HAP-1 (cell line): ENCODE measurements around the gene PRKACG.

ENCODE experiments used
- DNase-seq, 2 experiments: peaks; one replicate each; pipeline ENCODE4 v3.0.0-alpha.2; 2016 to 2020; ENCODE audit warnings: low spot score in 2 of 2
- H3K27me3 ChIP-seq: fragments of 250-450 bp; sonication (Bioruptor Pico); 2 replicates; pipeline ENCODE4 v1.5.1; 2020; ENCODE audit warnings: low read depth, mild to moderate bottlenecking, moderate library complexity
- H3K36me3 ChIP-seq: fragments of 250-450 bp; sonication (Bioruptor Pico); replicated peaks from 2 replicates; pipeline ENCODE4 v1.5.1; 2020; ENCODE audit warnings: mild to moderate bottlenecking
- H3K4me1 ChIP-seq: fragments of 250-450 bp; sonication (Bioruptor Pico); 2 replicates; pipeline ENCODE4 v1.5.1; 2020; ENCODE audit warnings: mild to moderate bottlenecking
- H3K4me3 ChIP-seq: fragments of 250-450 bp; sonication (Bioruptor Pico); 2 replicates; pipeline ENCODE4 v1.5.1; 2020; ENCODE audit warnings: mild to moderate bottlenecking, moderate library complexity
- H3K9me3 ChIP-seq: fragments of 250-450 bp; sonication (Bioruptor Pico); 2 replicates; pipeline ENCODE4 v1.5.1; 2020; ENCODE audit warnings: mild to moderate bottlenecking, moderate library complexity
- in situ Hi-C: fragments of 300-500 bp; cut with MboI; formaldehyde crosslinking; loops from 3 replicates; pipeline ENCODE4 v1.14.3; 2020; ENCODE audit warnings: low sequenced_read_pairs, inconsistent platforms, mixed read lengths

PRKACG gene

GRCh38 chr9:69036799-69037198, 22.9 kb upstream of the PRKACG start:
- no peaks in the 10 kb centered on the region; the same call in 1 of the 2 replicates for H3K4me1 ChIP-seq
- no peaks in the 10 kb centered on the region for H3K36me3 ChIP-seq
- peak in 1 of 2 experiments; percentile 31 for DNase-seq
- H3K4me3 ChIP-seq: peak overlapping the region; percentile 83
- no peaks in the 10 kb centered on the region for H3K27me3 ChIP-seq
- H3K9me3 ChIP-seq: no peaks in the 10 kb centered on the region
- in situ Hi-C loops: no loop called here

- Histone ChIP-seq H3K36me3 (no peaks in the 10 kb centered on the region), H3K9me3 (no peaks in the 10 kb centered on the region), H3K4me3 (peak overlapping the region; percentile 83), H3K27me3 (no peaks in the 10 kb centered on the region), H3K4me1 (no peaks in the 10 kb centered on the region; the same call in 1 of the 2 replicates)
- DNase-seq: peak in 1 of 2 experiments; percentile 21
- in situ Hi-C loops: no loop called here
These were observed 22.4 kb upstream of the PRKACG start for GRCh38 chr9:69036309-69036708.

- in situ Hi-C loops: no loop called here
- Histone ChIP-seq H3K9me3 (no peaks in the 10 kb centered on the region), H3K4me1 (no peaks in the 10 kb centered on the region; the same call in 1 of the 2 replicates), H3K27me3 (no peaks in the 10 kb centered on the region), H3K4me3 (peak within 1 kb of the TSS; percentile 83), H3K36me3 (no peaks in the 10 kb centered on the region)
- DNase-seq: peak; percentile 67 to 85
These were observed 21.8 kb upstream of the PRKACG start, which contains the start of gene FXN for GRCh38 chr9:69035438-69036308. TSS of gene FXN (plus strand) at chr9:69035752. CDS start at chr9:69035783, 31 bp downstream.

- Histone ChIP-seq H3K4me3 (no peak overlapping the region), H3K4me1 (no peaks in the 10 kb centered on the region; the same call in 1 of the 2 replicates), H3K27me3 (no peaks in the 10 kb centered on the region), H3K9me3 (peaks cover 3% of the 10 kb centered on the region; the same call in 1 of the 2 replicates), H3K36me3 (no peaks in the 10 kb centered on the region)
- DNase-seq: no peak
- in situ Hi-C loops: no loop called here
These were observed 20.2 kb upstream of the PRKACG start for GRCh38 chr9:69034071-69034470.

GRCh38 chr9:69030851-69031645, 17.1 kb upstream of the PRKACG start:
- in situ Hi-C loops: no loop called here
- Histone ChIP-seq H3K4me1 (no peaks in the 10 kb centered on the region), H3K36me3 (no peaks in the 10 kb centered on the region), H3K9me3 (peaks cover 3% of the 10 kb centered on the region; the same call in 1 of the 2 replicates), H3K4me3 (no peak overlapping the region), H3K27me3 (no peaks in the 10 kb centered on the region)
- DNase-seq: no peak

- Histone ChIP-seq H3K9me3 (peaks cover 3% of the 10 kb centered on the region; the same call in 1 of the 2 replicates), H3K4me3 (no peak overlapping the region), H3K36me3 (no peaks in the 10 kb centered on the region), H3K27me3 (no peaks in the 10 kb centered on the region), H3K4me1 (no peaks in the 10 kb centered on the region)
- no peak for DNase-seq
- in situ Hi-C loops: no loop called here
These were observed 15.6 kb upstream of the PRKACG start for GRCh38 chr9:69029535-69029934.

GRCh38 chr9:69028754-69029153, 14.8 kb upstream of the PRKACG start:
- no peak for DNase-seq
- no peaks in the 10 kb centered on the region for H3K27me3 ChIP-seq
- peaks cover 3% of the 10 kb centered on the region; the same call in 1 of the 2 replicates for H3K9me3 ChIP-seq
- H3K36me3 ChIP-seq: no peaks in the 10 kb centered on the region
- no peaks in the 10 kb centered on the region for H3K4me1 ChIP-seq
- in situ Hi-C loops: no loop called here
- H3K4me3 ChIP-seq: no peak overlapping the region

GRCh38 chr9:69027355-69028097, 13.6 kb upstream of the PRKACG start:
- no peak overlapping the region for H3K4me3 ChIP-seq
- peak; percentile 48 to 68 for DNase-seq
- H3K9me3 ChIP-seq: peaks cover 3% of the 10 kb centered on the region; the same call in 1 of the 2 replicates
- H3K27me3 ChIP-seq: no peaks in the 10 kb centered on the region; the same call in 1 of the 2 replicates
- in situ Hi-C loops: no loop called here
- no peaks in the 10 kb centered on the region for H3K36me3 ChIP-seq
- H3K4me1 ChIP-seq: no peaks in the 10 kb centered on the region

- H3K27me3 ChIP-seq: no peaks in the 10 kb centered on the region; the same call in 1 of the 2 replicates
- in situ Hi-C loops: no loop called here
- H3K4me3 ChIP-seq: no peak overlapping the region
- H3K4me1 ChIP-seq: no peaks in the 10 kb centered on the region
- H3K36me3 ChIP-seq: no peaks in the 10 kb centered on the region
- no peak for DNase-seq
- no peaks in the 10 kb centered on the region for H3K9me3 ChIP-seq
These were observed 9.7 kb upstream of the PRKACG start for GRCh38 chr9:69023650-69024049.

- no peak for DNase-seq
- in situ Hi-C loops: no loop called here
- H3K4me1 ChIP-seq: no peaks in the 10 kb centered on the region
These were observed 6.6 kb upstream of the PRKACG start for GRCh38 chr9:69020301-69021145.

GRCh38 chr9:69019808-69020207, 5.9 kb upstream of the PRKACG start:
- no peaks in the 10 kb centered on the region; the same call in 1 of the 2 replicates for H3K27me3 ChIP-seq
- no peak for DNase-seq
- in situ Hi-C loops: no loop called here
- no peaks in the 10 kb centered on the region for H3K4me1 ChIP-seq
- H3K9me3 ChIP-seq: no peaks in the 10 kb centered on the region
- no peak overlapping the region for H3K4me3 ChIP-seq
- no peaks in the 10 kb centered on the region for H3K36me3 ChIP-seq

More at GRCh38 chr9:69020301-69021145, 6.6 kb upstream of the PRKACG start:
- no peaks in the 10 kb centered on the region; the same call in 1 of the 2 replicates for H3K27me3 ChIP-seq
- no peaks in the 10 kb centered on the region for H3K36me3 ChIP-seq
- H3K9me3 ChIP-seq: no peaks in the 10 kb centered on the region
- H3K4me3 ChIP-seq: no peak overlapping the region

- no peak for DNase-seq
- H3K4me1 ChIP-seq: no peaks in the 10 kb centered on the region
- in situ Hi-C loops: no loop called here
These were observed 4.8 kb upstream of the PRKACG start for GRCh38 chr9:69018737-69019136.

More at GRCh38 chr9:69018737-69019136, 4.8 kb upstream of the PRKACG start:
- Histone ChIP-seq H3K36me3 (no peaks in the 10 kb centered on the region), H3K27me3 (no peaks in the 10 kb centered on the region; the same call in 1 of the 2 replicates), H3K9me3 (no peaks in the 10 kb centered on the region), H3K4me3 (no peak overlapping the region)
